ENCODE results near the gene SPACA1.
"Not testable (repeated sequence)": the region's sequence is repeated elsewhere in the genome, so short reads cannot be mapped to it uniquely, and the experiment has no call there.

SPACA1 gene

GRCh38 chr6:88047510-88048150 lies at the start of gene SPACA1:
Gene SPACA1, plus strand, starts transcription at chr6:88047841. Its CDS starts 65 bp downstream, at chr6:88047906.
- no peak for DNase-seq

GRCh38 chr6:88000713-88001112 lies 46.9 kb upstream of the SPACA1 start:
- no peak for DNase-seq

GRCh38 chr6:88001279-88001678 lies 46.4 kb upstream of the SPACA1 start:
- not testable (repeated sequence) for DNase-seq

- DNase-seq = no peak
Measured at GRCh38 chr6:88004707-88005106, 42.9 kb upstream of the SPACA1 start.

- DNase-seq = no peak
Measured at GRCh38 chr6:88006557-88006956, 41.1 kb upstream of the SPACA1 start.

GRCh38 chr6:88008411-88008810 lies 39.2 kb upstream of the SPACA1 start:
- DNase-seq = no peak

GRCh38 chr6:88008831-88009231 lies 38.8 kb upstream of the SPACA1 start:
- DNase-seq = no peak

GRCh38 chr6:88013015-88013414 lies 34.6 kb upstream of the SPACA1 start:
- DNase-seq = no peak

GRCh38 chr6:88013554-88013953 lies 34.1 kb upstream of the SPACA1 start:
- no peak for DNase-seq

GRCh38 chr6:88020439-88020838 lies 27.2 kb upstream of the SPACA1 start:
- DNase-seq = no peak

GRCh38 chr6:88024696-88025095 lies 22.9 kb upstream of the SPACA1 start:
- DNase-seq = no peak

- no peak for DNase-seq
Measured at GRCh38 chr6:88031550-88031949, 16.1 kb upstream of the SPACA1 start.

- DNase-seq = no peak
Measured at GRCh38 chr6:88044530-88044929, 3.1 kb upstream of the SPACA1 start.

- no peak for DNase-seq
Measured at GRCh38 chr6:88045521-88046136, 2.0 kb upstream of the SPACA1 start.

GRCh38 chr6:88048578-88048977 lies 937 bp downstream of the SPACA1 start:
- no peak for DNase-seq

- no peak for DNase-seq
Measured at GRCh38 chr6:88050140-88050818, 2.6 kb downstream of the SPACA1 start.

- DNase-seq = no peak
Measured at GRCh38 chr6:88059191-88059590, 11.6 kb downstream of the SPACA1 start.

- no peak for DNase-seq
Measured at GRCh38 chr6:88062376-88062775, 14.7 kb downstream of the SPACA1 start.

GRCh38 chr6:88072462-88072861 lies 24.8 kb downstream of the SPACA1 start:
- no peak for DNase-seq

- no peak for DNase-seq
Measured at GRCh38 chr6:88074791-88075190, 27.1 kb downstream of the SPACA1 start.

- DNase-seq = no peak
Measured at GRCh38 chr6:88077305-88077704, 29.7 kb downstream of the SPACA1 start.

- DNase-seq = no peak
Measured at GRCh38 chr6:88086792-88087191, 39.2 kb downstream of the SPACA1 start.

GRCh38 chr6:88089708-88090107 lies 42.1 kb downstream of the SPACA1 start:
- DNase-seq = no peak

- DNase-seq = no peak
Measured at GRCh38 chr6:88105741-88106340, 58.2 kb downstream of the SPACA1 start.

Measured in right hindlimb (tissue), 1 donor.